DOHH2 (cell line): ENCODE data around the gene ITGA3.

Experiments
- EZH2phosphoT487 ChIP-seq: fragments of 200-600 bp; sonication (generic); IDR thresholded peaks from 2 replicates; pipeline ENCODE4 v1.6.1; 2017; ENCODE audit warnings: borderline replicate concordance, mild to moderate bottlenecking, antibody characterized with exemption, low read length, moderate library complexity, mixed read lengths
- TF ChIP-seq, protein P1 (sequence below): fragments of 200-600 bp; sonication (generic); IDR thresholded peaks from one replicate; pipeline ENCODE4 v1.5.1; 2014; ENCODE audit warnings: antibody characterized with exemption, mild to moderate bottlenecking, low read depth, low read length; ENCODE audit not compliant: poor library complexity, severe bottlenecking

DNA sequence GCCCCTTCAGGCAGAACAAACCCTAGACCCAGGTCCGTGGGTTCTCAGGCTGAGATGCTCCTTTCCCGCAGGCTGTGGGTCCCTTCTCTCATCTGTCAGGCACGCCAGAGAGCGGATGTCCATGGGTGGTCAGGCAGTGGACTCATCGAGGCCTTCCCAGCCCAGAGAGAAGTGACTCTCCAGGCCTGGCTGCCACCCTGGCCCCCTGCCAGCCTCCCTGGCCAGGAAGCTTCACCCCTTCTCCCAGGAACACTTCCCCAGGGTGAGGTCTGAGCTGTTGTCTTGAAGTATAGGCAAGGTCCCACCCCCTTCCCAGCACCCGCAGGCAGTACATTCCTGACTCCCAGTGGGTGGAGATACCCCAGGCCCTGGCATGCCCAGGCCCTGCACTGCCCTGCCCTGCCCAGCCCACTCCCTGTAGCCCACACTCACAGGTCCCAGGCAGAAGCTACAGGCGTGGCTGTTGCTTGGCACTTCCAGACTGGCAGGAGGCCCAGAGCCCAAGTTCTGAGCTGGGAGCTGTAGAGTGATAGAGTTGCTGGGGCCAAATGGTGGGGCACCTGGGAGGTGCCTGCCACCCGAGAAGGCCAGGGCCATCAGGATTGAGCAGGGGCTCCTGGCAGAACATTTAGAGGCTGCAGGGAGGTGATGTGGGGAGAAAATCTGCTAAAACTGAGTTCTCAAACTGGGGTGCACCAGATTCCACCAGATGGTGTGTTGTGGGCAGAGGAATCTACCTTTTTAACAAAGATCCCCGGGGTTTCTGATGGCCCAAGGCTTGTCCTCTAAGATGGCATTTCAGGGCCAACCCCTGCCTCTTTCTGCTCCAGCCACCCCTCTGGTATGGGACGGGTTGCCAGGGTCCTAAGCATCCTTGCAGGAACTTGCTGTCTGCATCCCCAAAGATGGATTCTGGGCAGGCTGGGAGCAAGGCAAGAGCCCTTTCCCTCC, 6.7 kb downstream of the ITGA3 start:
- TF ChIP-seq, protein P1, sequence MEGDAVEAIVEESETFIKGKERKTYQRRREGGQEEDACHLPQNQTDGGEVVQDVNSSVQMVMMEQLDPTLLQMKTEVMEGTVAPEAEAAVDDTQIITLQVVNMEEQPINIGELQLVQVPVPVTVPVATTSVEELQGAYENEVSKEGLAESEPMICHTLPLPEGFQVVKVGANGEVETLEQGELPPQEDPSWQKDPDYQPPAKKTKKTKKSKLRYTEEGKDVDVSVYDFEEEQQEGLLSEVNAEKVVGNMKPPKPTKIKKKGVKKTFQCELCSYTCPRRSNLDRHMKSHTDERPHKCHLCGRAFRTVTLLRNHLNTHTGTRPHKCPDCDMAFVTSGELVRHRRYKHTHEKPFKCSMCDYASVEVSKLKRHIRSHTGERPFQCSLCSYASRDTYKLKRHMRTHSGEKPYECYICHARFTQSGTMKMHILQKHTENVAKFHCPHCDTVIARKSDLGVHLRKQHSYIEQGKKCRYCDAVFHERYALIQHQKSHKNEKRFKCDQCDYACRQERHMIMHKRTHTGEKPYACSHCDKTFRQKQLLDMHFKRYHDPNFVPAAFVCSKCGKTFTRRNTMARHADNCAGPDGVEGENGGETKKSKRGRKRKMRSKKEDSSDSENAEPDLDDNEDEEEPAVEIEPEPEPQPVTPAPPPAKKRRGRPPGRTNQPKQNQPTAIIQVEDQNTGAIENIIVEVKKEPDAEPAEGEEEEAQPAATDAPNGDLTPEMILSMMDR: no peak
- no peak for TF ChIP-seq EZH2phosphoT487
